H9 (cell line): ENCODE measurements around the gene FAAP100. TPM values are rescaled to one million over a fixed set of nuclear protein-coding genes. Genes with fewer than 3 reads are reported as not detected.

Experiments
- DNase-seq: peaks from one replicate; pipeline ENCODE4 v3.0.0-alpha.2; 2017
- H2AFZ ChIP-seq: one replicate; pipeline ENCODE4 v1.6.1; 2013; ENCODE audit warnings: mild to moderate bottlenecking, low read length, control low read depth, moderate library complexity
- H2AK5ac ChIP-seq: 2 replicates; pipeline ENCODE4 v1.6.1; 2013; ENCODE audit warnings: low read length, control low read depth, mixed read lengths; ENCODE audit not compliant: insufficient read length
- H2BK120ac ChIP-seq: one replicate; pipeline ENCODE4 v1.6.1; 2013; ENCODE audit warnings: low read depth, mild to moderate bottlenecking, low read length, control low read depth, inconsistent platforms; ENCODE audit not compliant: poor library complexity, severe bottlenecking
- H2BK12ac ChIP-seq: 2 replicates; pipeline ENCODE4 v1.6.1; 2013; ENCODE audit warnings: low read length, control low read depth, mixed read lengths, low read depth; ENCODE audit not compliant: insufficient read length
- H2BK15ac ChIP-seq: 2 replicates; pipeline ENCODE4 v1.6.1; 2013; ENCODE audit warnings: low read depth, low read length, control low read depth
- H2BK20ac ChIP-seq: one replicate; pipeline ENCODE4 v1.6.1; 2013; ENCODE audit warnings: low read depth, mild to moderate bottlenecking, low read length, control low read depth, inconsistent platforms; ENCODE audit not compliant: poor library complexity, severe bottlenecking
- H2BK5ac ChIP-seq: 2 replicates; pipeline ENCODE4 v1.6.1; 2013; ENCODE audit warnings: low read length, control low read depth, mixed read lengths; ENCODE audit not compliant: insufficient read length
- H3K14ac ChIP-seq: 2 replicates; pipeline ENCODE4 v1.6.1; 2013; ENCODE audit warnings: low read length, control low read depth; ENCODE audit not compliant: insufficient read depth
- H3K18ac ChIP-seq: 2 replicates; pipeline ENCODE4 v1.6.1; 2013; ENCODE audit warnings: low read depth, mild to moderate bottlenecking, mixed read lengths, low read length, control low read depth; ENCODE audit not compliant: insufficient read length
- H3K23ac ChIP-seq: 2 replicates; pipeline ENCODE4 v1.6.1; 2013; ENCODE audit warnings: low read length, control low read depth, mixed read lengths, low read depth; ENCODE audit not compliant: insufficient read length
- H3K23me2 ChIP-seq: 2 replicates; pipeline ENCODE4 v1.6.1; 2013; ENCODE audit warnings: low read depth, mild to moderate bottlenecking, mixed read lengths, low read length, control low read depth; ENCODE audit not compliant: insufficient read length, poor library complexity, severe bottlenecking
- H3K27ac ChIP-seq: 2 replicates; pipeline ENCODE4 v1.5.1; 2013; ENCODE audit warnings: low read length, control low read depth, mixed read lengths, low read depth; ENCODE audit not compliant: insufficient read length
- H3K27me3 ChIP-seq: 2 replicates; pipeline ENCODE4 v1.6.1; 2013; ENCODE audit warnings: low read length, control low read depth, inconsistent platforms; ENCODE audit not compliant: insufficient read depth
- H3K4ac ChIP-seq: 2 replicates; pipeline ENCODE4 v1.6.1; 2013; ENCODE audit warnings: low read depth, mild to moderate bottlenecking, control low read depth, inconsistent platforms, low read length, moderate library complexity
- H3K4me1 ChIP-seq: 2 replicates; pipeline ENCODE4 v1.6.1; 2013; ENCODE audit warnings: low read length, control low read depth, inconsistent platforms; ENCODE audit not compliant: insufficient read depth
- H3K4me2 ChIP-seq: 2 replicates; pipeline ENCODE4 v1.6.1; 2013; ENCODE audit warnings: low read length, control low read depth, mixed read lengths; ENCODE audit not compliant: insufficient read length, insufficient read depth
- H3K56ac ChIP-seq: 2 replicates; pipeline ENCODE4 v1.6.1; 2013; ENCODE audit warnings: low read depth, mild to moderate bottlenecking, mixed read lengths, low read length, control low read depth; ENCODE audit not compliant: insufficient read length
- H3K79me1 ChIP-seq: 2 replicates; pipeline ENCODE4 v1.6.1; 2013; ENCODE audit warnings: low read depth, mild to moderate bottlenecking, moderate library complexity, low read length, control low read depth, inconsistent platforms; ENCODE audit not compliant: insufficient read depth, poor library complexity, severe bottlenecking
- H3K79me2 ChIP-seq: 2 replicates; pipeline ENCODE4 v1.6.1; 2013; ENCODE audit warnings: low read length, control low read depth, inconsistent platforms; ENCODE audit not compliant: insufficient read depth
- H3K9ac ChIP-seq: 2 replicates; pipeline ENCODE4 v1.6.1; 2013; ENCODE audit warnings: low read length, control low read depth, mixed read lengths; ENCODE audit not compliant: insufficient read length; ENCODE audit errors: extremely low read depth
- H3K9me3 ChIP-seq: one replicate; pipeline ENCODE4 v1.6.1; 2013; ENCODE audit warnings: low read depth, low read length, inconsistent platforms; ENCODE audit not compliant: control insufficient read depth
- H3T11ph ChIP-seq: one replicate; pipeline ENCODE4 v1.6.1; 2013; ENCODE audit warnings: mild to moderate bottlenecking, low read length, control low read depth, inconsistent platforms
- H4K20me1 ChIP-seq: one replicate; pipeline ENCODE4 v1.6.1; 2013; ENCODE audit not compliant: control insufficient read depth, insufficient read length, insufficient read depth
- H4K5ac ChIP-seq: 2 replicates; pipeline ENCODE4 v1.6.1; 2013; ENCODE audit warnings: low read depth, mild to moderate bottlenecking, mixed read lengths, low read length, control low read depth; ENCODE audit not compliant: insufficient read length
- H4K8ac ChIP-seq: replicated peaks from 2 replicates; pipeline ENCODE4 v1.6.1; 2013; ENCODE audit warnings: low read length, control low read depth, mixed read lengths, low read depth; ENCODE audit not compliant: insufficient read length
- H4K91ac ChIP-seq: 2 replicates; pipeline ENCODE4 v1.6.1; 2013; ENCODE audit warnings: low read depth, mild to moderate bottlenecking, moderate library complexity, mixed read lengths, low read length, control low read depth; ENCODE audit not compliant: insufficient read length
- H3K27ac Mint-ChIP-seq, 3 experiments: 2 replicates in 2 of 3; 3 replicates in 1 of 3; pipeline ENCODE4 v1.8.0; 2020 to 2021; ENCODE audit warnings: mixed read lengths in 3 of 3, mild to moderate bottlenecking in 1 of 3, moderate library complexity in 1 of 3
- H3K27me3 Mint-ChIP-seq: 2 replicates; pipeline ENCODE4 v1.8.0; 2021; ENCODE audit warnings: low read depth, mild to moderate bottlenecking, moderate library complexity, mixed read lengths
- H3K36me3 Mint-ChIP-seq, 3 experiments: 2 replicates in 2 of 3; 3 replicates in 1 of 3; pipeline ENCODE4 v1.8.0; 2020 to 2021; ENCODE audit warnings: low read depth in 3 of 3, mixed read lengths in 3 of 3; ENCODE audit not compliant: insufficient read depth in 1 of 3
- H3K4me1 Mint-ChIP-seq, 2 experiments: 2 replicates each; pipeline ENCODE4 v1.8.0; 2020; ENCODE audit warnings: mixed read lengths in 2 of 2
- H3K4me3 Mint-ChIP-seq, 2 experiments: 2 replicates in 1 of 2; 3 replicates in 1 of 2; pipeline ENCODE4 v1.8.0; 2020 to 2021; ENCODE audit warnings: mild to moderate bottlenecking in 2 of 2, mixed read lengths in 2 of 2, moderate library complexity in 1 of 2
- H3K9me3 Mint-ChIP-seq, 2 experiments: 2 replicates in 1 of 2; 3 replicates in 1 of 2; pipeline ENCODE4 v1.8.0; 2020; ENCODE audit warnings: mild to moderate bottlenecking in 2 of 2, mixed read lengths in 2 of 2, moderate library complexity in 1 of 2
- WGBS: extraction: QIAGEN DNeasy Blood & Tissue Kit; methylation state at CpG from one replicate; pipeline ENCODE4 v1.1.7; 2013; ENCODE audit warnings: missing lambda C conversion rate, low lambda C conversion rate, mixed read lengths; ENCODE audit not compliant: insufficient read length; ENCODE audit errors: extremely low coverage; 5-methylcytosine and 5-hydroxymethylcytosine counted together
- total RNA-seq: library from RNA; stranded (reverse); gene quantifications from 2 replicates; pipeline ENCODE4 v1.2.1, GENCODE V29; 2021
- TF ChIP-seq, protein P1 (sequence below): fragments of 200-600 bp; sonication (generic); conservative IDR thresholded peaks from 3 replicates; pipeline ENCODE4 v1.8.0; 2021; ENCODE audit warnings: antibody characterized with exemption, mild to moderate bottlenecking

FAAP100 gene
- total RNA-seq, 1 experiment from 2014 or later: 54.0 TPM

DNA sequence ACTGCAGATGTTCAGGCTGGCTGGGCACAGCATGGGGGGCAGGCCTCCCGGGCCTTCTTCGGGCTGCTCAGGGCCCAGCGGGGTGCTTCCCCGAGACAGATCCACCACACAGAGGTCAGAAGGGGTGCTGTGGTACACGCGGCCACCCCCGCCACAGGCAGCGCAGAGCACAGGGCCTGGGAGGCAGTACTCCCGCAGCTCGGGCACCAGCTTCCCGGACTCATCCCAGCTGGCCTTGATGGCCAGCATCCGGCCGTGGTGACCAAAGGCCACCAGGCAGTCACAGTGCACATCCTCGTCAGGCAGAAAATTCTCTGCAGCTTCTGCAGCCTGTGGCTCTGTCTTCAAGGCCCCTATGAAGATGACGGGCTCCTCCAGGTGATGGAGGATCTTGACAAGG, 1.9 kb downstream of the FAAP100 start:
- no CpG with 5 or more reads among the region's 15 CpGs for WGBS
- Mint-ChIP-seq H3K36me3 (peaks cover 18 to 52% (median 46%) of the 10 kb centered on the region in 3 experiments; a peak in 6 of 7 replicates), H3K4me3 (peak overlapping the region; percentile 84 to 90), H3K27me3 (no peaks in the 10 kb centered on the region), H3K9me3 (no peaks in the 10 kb centered on the region; a peak in 1 of 5 replicates), H3K27ac (no peak overlapping the region), H3K4me1 (peaks cover 16% of the 10 kb centered on the region in 2 experiments)
- H3K27ac ChIP-seq: no peak overlapping the region
- H3K18ac ChIP-seq: no peak overlapping the region
- no peaks in the 10 kb centered on the region for H4K20me1 ChIP-seq
- H3K4ac ChIP-seq: no peak overlapping the region
- no peaks in the 10 kb centered on the region for H3K27me3 ChIP-seq
- no peak overlapping the region for H3K14ac ChIP-seq
- H2BK120ac ChIP-seq: no peak overlapping the region
- no peak overlapping the region for H2BK20ac ChIP-seq
- DNase-seq: no peak
- H2BK5ac ChIP-seq: no peak overlapping the region
- no peak overlapping the region for H4K8ac ChIP-seq
- peaks cover 5% of the 10 kb centered on the region for H3K79me1 ChIP-seq
- H3K9ac ChIP-seq: no peak overlapping the region
- H2AFZ ChIP-seq: no peak overlapping the region
- H3K4me2 ChIP-seq: no peak overlapping the region
- H3T11ph ChIP-seq: no peak overlapping the region
- H3K9me3 ChIP-seq: no peaks in the 10 kb centered on the region
- H3K56ac ChIP-seq: no peak overlapping the region
- H2BK12ac ChIP-seq: no peak overlapping the region
- H3K79me2 ChIP-seq: peaks cover 2% of the 10 kb centered on the region; the same call in 1 of the 2 replicates
- H2AK5ac ChIP-seq: no peak overlapping the region
- H3K23me2 ChIP-seq: peaks cover 10% of the 10 kb centered on the region
- no peak overlapping the region for H4K5ac ChIP-seq
- peaks cover 3% of the 10 kb centered on the region; the same call in 1 of the 2 replicates for H3K4me1 ChIP-seq
- no peak overlapping the region for H3K23ac ChIP-seq
- TF ChIP-seq, protein P1, sequence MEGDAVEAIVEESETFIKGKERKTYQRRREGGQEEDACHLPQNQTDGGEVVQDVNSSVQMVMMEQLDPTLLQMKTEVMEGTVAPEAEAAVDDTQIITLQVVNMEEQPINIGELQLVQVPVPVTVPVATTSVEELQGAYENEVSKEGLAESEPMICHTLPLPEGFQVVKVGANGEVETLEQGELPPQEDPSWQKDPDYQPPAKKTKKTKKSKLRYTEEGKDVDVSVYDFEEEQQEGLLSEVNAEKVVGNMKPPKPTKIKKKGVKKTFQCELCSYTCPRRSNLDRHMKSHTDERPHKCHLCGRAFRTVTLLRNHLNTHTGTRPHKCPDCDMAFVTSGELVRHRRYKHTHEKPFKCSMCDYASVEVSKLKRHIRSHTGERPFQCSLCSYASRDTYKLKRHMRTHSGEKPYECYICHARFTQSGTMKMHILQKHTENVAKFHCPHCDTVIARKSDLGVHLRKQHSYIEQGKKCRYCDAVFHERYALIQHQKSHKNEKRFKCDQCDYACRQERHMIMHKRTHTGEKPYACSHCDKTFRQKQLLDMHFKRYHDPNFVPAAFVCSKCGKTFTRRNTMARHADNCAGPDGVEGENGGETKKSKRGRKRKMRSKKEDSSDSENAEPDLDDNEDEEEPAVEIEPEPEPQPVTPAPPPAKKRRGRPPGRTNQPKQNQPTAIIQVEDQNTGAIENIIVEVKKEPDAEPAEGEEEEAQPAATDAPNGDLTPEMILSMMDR: no peak
- no peak overlapping the region for H2BK15ac ChIP-seq
- H4K91ac ChIP-seq: no peak overlapping the region
